Motor neuron (in vitro differentiated cells): Measurements from ENCODE around the gene RABGGTA. TPM values are rescaled to one million over a fixed set of nuclear protein-coding genes. Genes with fewer than 3 reads are reported as not detected.

Source experiments
- ATAC-seq, 8 experiments: fragments of 200-7000 bp; cut with Tn5 transposase; replicated peaks in 6 of 8; 2 replicates each; pipeline ENCODE4 v1.8.0; 2021; ENCODE audit warnings: mild to moderate bottlenecking in 8 of 8, moderate library complexity in 8 of 8
- H3K27ac ChIP-seq, 2 donors: fragments of 250-450 bp; sonication (Bioruptor Pico); 2 replicates each; pipeline ENCODE4 v1.9.0; 2021; ENCODE audit warnings: antibody characterized with exemption in 2 of 2, mild to moderate bottlenecking in 2 of 2, moderate library complexity in 1 of 2
- H3K4me1 ChIP-seq, 2 donors: fragments of 250-450 bp; sonication (Bioruptor Pico); replicated peaks in 1 of 2; 2 replicates each; pipeline ENCODE4 v1.6.1; 2021; ENCODE audit warnings: antibody characterized with exemption in 2 of 2, mild to moderate bottlenecking in 2 of 2, moderate library complexity in 1 of 2
- H3K4me3 ChIP-seq, 5 donors: fragments of 250-450 bp; sonication (Bioruptor Pico); 2 replicates each; pipeline ENCODE4 v1.9.0; 2021; ENCODE audit warnings: antibody characterized with exemption in 5 of 5, mild to moderate bottlenecking in 5 of 5, moderate library complexity in 4 of 5
- WGBS, 10 experiments: fragments of 450-650 bp; shearing (Covaris generic); methylation state at CpG; one replicate each; pipeline ENCODE4 v1.0.0; 2022; 5-methylcytosine and 5-hydroxymethylcytosine counted together
- in situ Hi-C, 9 experiments: fragments of 400-800 bp; cut with MboI; loops; one replicate each; pipeline ENCODE4 v1.15.0; 2021; ENCODE audit warnings: low sequenced_read_pairs in 9 of 9, low pct_unique_long_range_greater_than_20kb in 2 of 9; ENCODE audit not compliant: unreplicated experiment in 9 of 9
- total RNA-seq, 8 experiments: library from RNA; unstranded; fragments of 300-600 nt; gene quantifications; 2 replicates each; pipeline versions ENCODE4 v1.2.3 to v1.2.4, GENCODE V29; 2022

The RABGGTA gene
- 10 to 100 TPM; 13.3 to 28.0 (median 19.6) TPM for total RNA-seq

DNA sequence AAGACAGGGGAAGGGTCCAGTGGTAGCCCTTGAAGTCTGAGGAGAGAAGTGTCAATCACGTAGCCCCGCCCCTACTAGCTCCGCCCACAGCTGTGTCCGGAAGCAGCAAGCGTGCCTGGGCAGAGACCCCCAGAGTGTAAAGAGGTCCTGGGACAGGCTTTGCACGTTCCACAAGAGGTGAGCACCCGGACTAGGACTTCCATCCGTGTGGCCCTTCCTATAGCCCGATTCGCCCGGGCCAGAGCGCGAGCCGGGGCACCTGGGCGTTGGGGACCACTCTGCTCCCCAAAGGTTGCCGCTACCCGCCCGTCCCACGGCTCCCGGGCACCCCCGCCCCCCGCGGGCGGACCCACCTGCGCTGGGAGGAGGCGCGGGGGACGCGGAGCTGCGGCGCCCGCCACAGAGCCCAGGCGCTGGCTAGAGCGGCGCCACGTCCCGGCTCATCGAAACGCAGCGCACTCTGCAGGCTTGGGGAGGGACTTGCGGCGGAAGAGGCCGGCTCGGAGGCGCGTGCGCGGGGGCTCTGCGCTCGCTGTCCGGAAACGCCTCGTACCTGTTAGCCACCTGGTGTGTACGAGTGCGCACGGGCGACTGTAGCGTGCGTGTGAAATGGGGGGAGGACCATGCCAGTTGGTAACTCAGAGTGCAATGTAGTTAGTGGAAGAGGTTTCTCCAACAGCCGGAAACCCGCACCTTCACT, at the start of gene RABGGTA:
Gene RABGGTA (minus strand): TSS at position 464 of the 700 bp plus-strand sequence. CDS start 482 bp downstream, outside the sequence.
- in situ Hi-C loops: no loop called here
- Histone ChIP-seq H3K4me3 (peak within 1 kb of the TSS; percentile 74 to 95 (median 92)), H3K27ac (peak within 1 kb of the TSS; percentile 95), H3K4me1 (peaks cover 0 to 2% of the 10 kb centered on the region in 2 donors)
- 0 to 30% (median 0%) methylated on average over 1 to 2 of the region's 61 CpGs; no CpG with 5 or more reads in 7 of the 10 experiments for WGBS, 10 experiments
- peak; percentile 94 to 98 (median 96) for ATAC-seq

GRCh38 chr14:24317141-24317928, 45.9 kb upstream of the RABGGTA start:
- Histone ChIP-seq H3K27ac (no peak overlapping the region), H3K4me3 (no peak overlapping the region), H3K4me1 (peaks cover 0 to 3% of the 10 kb centered on the region in 2 donors)
- in situ Hi-C loops: no loop called here
- WGBS, 10 experiments: 70 to 100% (median 100%) methylated on average over 1 to 2 of the region's 3 CpGs; no CpG with 5 or more reads in 3 of the 10 experiments
- peak in 3 of 8 experiments; percentile 51 to 83 (median 61) for ATAC-seq

- H3K4me3 ChIP-seq: no peak overlapping the region
- ATAC-seq: peak in 1 of 8 experiments; percentile 24
- WGBS, 10 experiments: 40 to 90% (median 78%) methylated on average over 1 to 6 of the region's 18 CpGs; no CpG with 5 or more reads in 6 of the 10 experiments
- H3K27ac ChIP-seq: no peak overlapping the region
- peaks cover 0 to 3% of the 10 kb centered on the region in 2 donors for H3K4me1 ChIP-seq
- in situ Hi-C loops: no loop called here
Observed at GRCh38 chr14:24316597-24316950, 45.2 kb upstream of the RABGGTA start.

DNA sequence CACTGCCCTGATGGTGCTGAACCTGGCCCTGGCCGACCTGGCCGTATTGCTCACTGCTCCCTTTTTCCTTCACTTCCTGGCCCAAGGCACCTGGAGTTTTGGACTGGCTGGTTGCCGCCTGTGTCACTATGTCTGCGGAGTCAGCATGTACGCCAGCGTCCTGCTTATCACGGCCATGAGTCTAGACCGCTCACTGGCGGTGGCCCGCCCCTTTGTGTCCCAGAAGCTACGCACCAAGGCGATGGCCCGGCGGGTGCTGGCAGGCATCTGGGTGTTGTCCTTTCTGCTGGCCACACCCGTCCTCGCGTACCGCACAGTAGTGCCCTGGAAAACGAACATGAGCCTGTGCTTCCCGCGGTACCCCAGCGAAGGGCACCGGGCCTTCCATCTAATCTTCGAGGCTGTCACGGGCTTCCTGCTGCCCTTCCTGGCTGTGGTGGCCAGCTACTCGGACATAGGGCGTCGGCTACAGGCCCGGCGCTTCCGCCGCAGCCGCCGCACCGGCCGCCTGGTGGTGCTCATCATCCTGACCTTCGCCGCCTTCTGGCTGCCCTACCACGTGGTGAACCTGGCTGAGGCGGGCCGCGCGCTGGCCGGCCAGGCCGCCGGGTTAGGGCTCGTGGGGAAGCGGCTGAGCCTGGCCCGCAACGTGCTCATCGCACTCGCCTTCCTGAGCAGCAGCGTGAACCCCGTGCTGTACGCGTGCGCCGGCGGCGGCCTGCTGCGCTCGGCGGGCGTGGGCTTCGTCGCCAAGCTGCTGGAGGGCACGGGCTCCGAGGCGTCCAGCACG, 44.6 kb upstream of the RABGGTA start:
- Histone ChIP-seq H3K4me3 (no peak overlapping the region), H3K4me1 (peaks cover 0 to 3% of the 10 kb centered on the region in 2 donors), H3K27ac (no peak overlapping the region)
- peak in 4 of 8 experiments; percentile 13 to 72 (median 36) for ATAC-seq
- 20 to 100% (median 80%) methylated on average over 1 to 22 of the region's 70 CpGs; no CpG with 5 or more reads in 3 of the 10 experiments for WGBS, 10 experiments
- in situ Hi-C loops: no loop called here

GRCh38 chr14:24315243-24315806, 43.9 kb upstream of the RABGGTA start:
- no peak overlapping the region for H3K27ac ChIP-seq
- no peak overlapping the region for H3K4me3 ChIP-seq
- in situ Hi-C loops: no loop called here
- peaks cover 0 to 3% of the 10 kb centered on the region in 2 donors for H3K4me1 ChIP-seq
- ATAC-seq: no peak
- 60 to 100% (median 82%) methylated on average over 1 to 4 of the region's 10 CpGs; no CpG with 5 or more reads in 2 of the 10 experiments for WGBS, 10 experiments

DNA sequence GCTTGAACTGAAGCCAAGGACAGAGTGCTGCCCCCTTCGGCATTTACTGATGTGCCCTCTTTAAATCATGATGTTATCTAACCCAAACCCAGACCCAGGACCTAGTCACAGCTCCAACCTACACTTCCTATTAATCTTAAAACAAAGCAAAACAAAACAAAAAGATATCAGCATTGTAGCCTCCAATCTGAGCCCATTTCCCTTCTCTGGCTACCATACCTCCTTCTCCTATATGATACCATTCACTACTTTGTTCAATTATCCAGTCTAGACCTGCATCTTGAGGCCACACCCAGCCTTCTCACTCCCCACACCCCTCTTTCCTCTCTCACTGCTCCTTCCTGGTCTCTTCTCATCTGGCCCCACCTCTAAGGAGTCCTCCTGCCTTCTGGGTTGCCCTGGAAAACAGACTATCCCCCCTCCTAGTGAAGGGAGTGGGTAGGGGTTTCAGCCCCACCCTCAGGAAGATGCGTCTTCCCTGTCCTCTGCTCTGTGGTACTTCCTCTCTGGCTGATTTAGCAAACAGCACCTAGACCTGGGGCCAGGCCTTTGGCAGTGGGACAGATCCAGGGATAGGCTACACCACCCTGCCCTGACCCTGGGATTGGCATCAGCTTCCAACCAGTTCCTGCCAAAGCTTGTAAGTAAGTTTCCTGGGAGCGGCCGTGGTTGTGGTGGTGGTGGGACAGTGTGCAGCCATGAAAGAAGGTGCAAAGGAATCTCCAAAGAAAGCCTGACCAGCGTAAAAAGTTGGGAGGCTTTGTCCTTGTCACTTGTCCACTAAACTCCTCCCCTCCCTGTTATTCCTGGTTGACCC, 43.2 kb upstream of the RABGGTA start:
- H3K4me3 ChIP-seq: no peak overlapping the region
- WGBS, 10 experiments: 60 to 100% (median 90%) methylated on average over 1 to 2 of the region's 5 CpGs; no CpG with 5 or more reads in 4 of the 10 experiments
- in situ Hi-C loops: no loop called here
- H3K27ac ChIP-seq: no peak overlapping the region
- peaks cover 0 to 3% of the 10 kb centered on the region in 2 donors for H3K4me1 ChIP-seq
- ATAC-seq: no peak

- ATAC-seq: no peak
- in situ Hi-C loops: no loop called here
- WGBS, 10 experiments: 61 to 92% (median 65%) methylated on average over 1 to 2 of the region's 2 CpGs; no CpG with 5 or more reads in 5 of the 10 experiments
- Histone ChIP-seq H3K4me1 (peaks cover 0 to 3% of the 10 kb centered on the region in 2 donors), H3K4me3 (no peak overlapping the region), H3K27ac (no peak overlapping the region)
Observed at GRCh38 chr14:24313913-24314312, 42.5 kb upstream of the RABGGTA start.

- 78 to 100% (median 89%) methylated on average over 1 to 7 of the region's 9 CpGs; no CpG with 5 or more reads in 1 of the 10 experiments for WGBS, 10 experiments
- ATAC-seq: no peak
- H3K4me1 ChIP-seq: peaks cover 0 to 4% of the 10 kb centered on the region in 2 donors
- in situ Hi-C loops: no loop called here
- no peak overlapping the region for H3K27ac ChIP-seq
- no peak overlapping the region for H3K4me3 ChIP-seq
Observed at GRCh38 chr14:24312736-24313507, 41.5 kb upstream of the RABGGTA start.

- H3K27ac ChIP-seq: no peak overlapping the region
- peaks cover 0 to 7% of the 10 kb centered on the region in 2 donors for H3K4me1 ChIP-seq
- in situ Hi-C loops: no loop called here
- 88 to 100% (median 100%) methylated on average over 1 of the region's 1 CpG; no CpG with 5 or more reads in 4 of the 10 experiments for WGBS, 10 experiments
- ATAC-seq: no peak
- no peak overlapping the region for H3K4me3 ChIP-seq
Observed at GRCh38 chr14:24311837-24312615, 40.6 kb upstream of the RABGGTA start.

- in situ Hi-C loops: no loop called here
- no peak within 1 kb of the TSS for H3K4me3 ChIP-seq
- H3K27ac ChIP-seq: no peak within 1 kb of the TSS
- 27 to 90% (median 63%) methylated on average over 2 to 19 of the region's 99 CpGs; no CpG with 5 or more reads in 6 of the 10 experiments for WGBS, 10 experiments
- peaks cover 0 to 3% of the 10 kb centered on the region in 2 donors for H3K4me1 ChIP-seq
- peak; percentile 13 to 90 (median 86) for ATAC-seq
Observed at GRCh38 chr14:24310646-24311604, 39.5 kb upstream of the RABGGTA start, which contains the start of gene LTB4R. Gene LTB4R (plus strand): TSS chr14:24311502. CDS start chr14:24315652, 4,150 bp downstream.
